Stimulated activated CD8-positive, alpha-beta memory T cell treated with anti-CD3 and anti-CD28 coated beads, Interleukin-4, amount 100 ng/mL, for 24 hours (primary cell): ENCODE data around the gene SOD3.

Experiments
- DNase-seq: peaks from one replicate; pipeline ENCODE4 v3.0.0-alpha.2; 2020; ENCODE audit warnings: low read depth

SOD3 gene

GRCh38 chr4:24775032-24775605 lies 20.3 kb upstream of the SOD3 start:
- no peak for DNase-seq

DNA sequence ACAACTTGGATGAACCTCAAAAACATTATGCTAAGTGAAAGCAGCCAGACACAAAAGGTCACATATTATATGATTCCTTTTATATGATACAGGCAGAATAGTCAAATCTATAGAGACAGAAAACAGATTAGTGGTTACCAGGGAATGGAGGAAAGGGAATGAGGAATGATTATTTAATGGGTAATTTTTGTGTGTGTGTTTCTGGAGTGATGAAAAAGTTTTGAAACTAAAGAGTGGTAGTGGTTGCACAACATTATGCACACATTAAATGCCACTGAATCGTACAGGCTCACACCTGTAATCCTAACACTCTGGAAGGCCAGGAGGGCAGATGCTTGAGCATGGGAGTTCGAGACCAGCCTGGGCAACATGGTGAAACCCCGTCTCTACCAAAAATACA lies 19.6 kb upstream of the SOD3 start:
- DNase-seq, result no peak

DNA sequence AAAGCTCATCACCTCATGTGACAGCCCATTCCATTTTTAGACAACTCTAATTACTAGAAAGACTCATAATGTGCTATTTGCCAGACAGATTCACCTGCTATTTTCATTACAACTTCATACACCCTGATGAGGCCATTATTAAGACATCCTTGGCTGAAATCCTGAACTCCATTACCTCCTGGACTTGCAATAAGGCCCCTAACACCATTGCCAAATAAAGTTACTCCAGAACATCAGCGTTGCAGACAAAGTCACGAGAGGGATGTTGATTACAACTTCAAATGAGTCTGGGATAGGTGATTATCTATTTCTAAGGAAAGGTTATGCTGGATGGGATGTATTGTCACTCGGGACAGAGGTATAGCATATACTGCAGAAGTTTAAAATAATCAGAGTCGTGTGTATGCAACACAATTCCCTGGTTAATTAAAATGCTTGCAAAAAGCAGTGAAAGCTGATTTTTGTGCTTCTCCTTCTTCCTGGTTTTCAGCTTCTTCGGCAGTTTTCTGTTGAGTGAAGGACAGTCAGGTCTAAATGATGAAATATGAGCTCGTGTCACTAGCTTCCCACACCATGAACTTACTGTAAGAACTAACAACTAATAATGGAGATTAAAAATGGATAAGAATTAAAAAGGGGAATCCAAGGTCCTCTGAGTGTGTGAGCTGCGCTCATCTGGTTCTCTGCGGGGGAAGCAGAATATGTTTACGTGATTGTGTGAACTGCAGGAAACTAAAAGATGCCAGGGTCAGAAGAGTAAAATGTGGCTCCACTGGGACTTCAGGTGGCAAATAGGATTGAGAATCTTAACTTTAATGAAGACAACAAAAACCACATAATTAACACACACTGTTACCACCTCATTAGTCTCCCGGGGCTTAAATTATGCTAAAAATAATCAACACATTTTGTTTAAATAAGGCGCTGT lies 17.6 kb upstream of the SOD3 start:
- DNase-seq, result no peak

- no peak for DNase-seq
Observed at GRCh38 chr4:24778464-24779225, 16.7 kb upstream of the SOD3 start.

GRCh38 chr4:24780936-24781495 lies 14.4 kb upstream of the SOD3 start:
- no peak for DNase-seq

- no peak for DNase-seq
Observed at GRCh38 chr4:24781999-24782745, 13.2 kb upstream of the SOD3 start.

DNA sequence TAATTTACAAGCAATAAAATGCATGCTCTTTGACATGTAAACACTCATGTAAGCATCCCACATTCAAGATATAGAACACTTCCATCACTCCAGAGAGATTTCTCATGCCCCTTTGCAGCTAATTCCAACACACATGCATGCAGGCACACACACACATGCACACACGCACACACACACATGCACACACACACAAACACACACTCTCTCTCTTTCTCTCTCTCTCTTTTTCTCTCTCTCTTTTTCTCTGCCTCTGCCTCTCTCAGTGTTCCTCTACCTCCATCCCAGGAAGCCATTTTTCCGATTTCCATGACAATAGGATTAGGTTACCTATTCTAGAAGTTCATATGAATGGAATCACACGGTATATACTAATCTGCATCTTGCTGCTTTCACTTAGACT lies 11.9 kb upstream of the SOD3 start:
- DNase-seq, result no peak

DNA sequence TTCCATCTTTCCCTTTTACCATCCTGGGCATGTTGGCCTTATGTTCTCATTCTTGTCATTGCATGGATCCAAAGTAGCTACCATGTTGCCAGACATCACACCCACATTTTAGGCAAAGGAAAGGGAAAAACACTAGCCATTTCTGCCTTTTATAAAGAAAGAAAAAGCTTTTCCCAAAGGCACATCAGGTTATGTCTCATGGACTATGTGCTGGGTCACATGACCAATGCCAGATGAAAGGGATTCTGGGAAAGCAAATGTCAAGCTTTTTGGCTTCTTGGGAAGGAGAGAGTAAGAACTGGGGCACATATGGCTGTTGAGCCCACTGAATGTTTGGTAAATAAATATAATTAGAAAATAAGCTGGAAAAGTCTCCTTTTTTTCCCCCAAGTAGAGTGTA lies 4.3 kb upstream of the SOD3 start:
- no peak for DNase-seq

- no peak for DNase-seq
Observed at GRCh38 chr4:24792552-24792951, 2.8 kb upstream of the SOD3 start.

GRCh38 chr4:24793219-24794005 lies 2.0 kb upstream of the SOD3 start:
- no peak for DNase-seq

DNA sequence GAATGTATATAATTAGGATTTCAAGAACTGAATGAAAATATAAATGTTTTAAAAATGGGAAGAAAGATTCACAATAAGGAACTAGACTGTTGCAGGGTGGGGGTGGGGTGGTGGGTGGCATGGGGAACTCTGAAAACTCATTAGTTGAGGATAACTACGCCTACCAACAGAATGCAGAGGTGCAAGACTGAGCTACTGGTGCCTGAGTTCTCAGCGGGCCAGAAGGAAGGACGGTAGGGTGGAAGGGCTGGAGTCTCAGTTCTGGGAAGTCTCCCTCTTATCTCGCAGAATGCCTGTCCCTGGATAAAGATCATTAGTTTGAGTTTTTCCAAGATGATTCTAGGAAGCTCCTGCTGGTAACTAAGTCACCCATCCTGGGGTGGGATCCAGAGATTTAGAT lies 1.3 kb upstream of the SOD3 start:
- no peak for DNase-seq

DNA sequence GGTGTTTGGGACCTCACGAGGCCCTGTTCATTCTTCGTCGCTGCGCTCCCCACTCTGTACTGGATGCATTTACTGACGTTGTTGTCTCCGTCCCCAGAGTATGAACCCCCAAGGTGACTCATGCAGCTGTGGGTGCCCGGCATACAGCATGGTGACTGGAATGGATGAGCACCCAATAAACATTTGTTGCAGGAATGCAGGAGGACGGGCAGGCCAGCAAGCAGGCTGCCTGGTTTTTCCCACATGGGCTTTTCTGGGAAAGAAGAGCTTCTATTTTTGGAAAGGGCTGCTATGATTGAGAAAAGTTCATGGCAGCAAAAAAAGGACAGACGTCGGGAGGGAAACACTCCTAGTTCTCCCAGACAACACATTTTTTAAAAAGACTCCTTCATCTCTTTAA lies 893 bp upstream of the SOD3 start:
- DNase-seq, result no peak

DNA sequence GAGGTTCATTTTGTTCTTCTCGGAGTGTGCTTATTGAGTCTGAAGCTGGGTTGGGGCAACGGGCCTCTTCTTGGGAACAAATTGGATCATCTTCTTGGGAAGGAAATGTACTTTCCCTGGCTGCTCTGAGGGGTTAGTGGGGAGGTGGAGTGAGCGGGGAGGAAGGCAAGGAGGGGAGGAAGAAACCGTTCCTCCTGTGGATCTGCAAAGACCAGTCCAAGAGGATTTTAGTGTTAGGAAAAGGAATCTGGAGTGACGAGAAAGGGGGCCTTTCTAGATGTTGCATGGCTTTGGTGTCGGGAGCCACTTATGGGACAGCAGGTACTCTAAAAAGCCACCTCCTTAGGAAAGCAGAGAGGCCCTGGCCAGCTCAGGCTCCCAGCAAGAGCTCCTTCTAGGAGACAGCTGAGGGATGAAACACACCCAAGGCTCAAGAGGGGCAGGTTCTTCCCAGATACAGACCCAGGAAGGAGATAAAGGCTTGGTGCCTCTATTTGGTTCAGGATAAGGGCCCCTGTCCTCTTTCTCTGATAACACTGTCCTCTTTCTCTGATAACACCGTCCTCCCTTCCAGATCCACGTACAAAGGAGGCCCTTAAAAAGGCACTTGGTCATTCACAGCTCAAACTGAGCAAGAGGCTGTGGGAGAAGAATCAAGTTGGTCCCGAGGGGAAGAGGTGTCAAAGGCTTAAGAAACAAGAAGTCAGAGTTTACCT lies 451 bp downstream of the SOD3 start:
- no peak for DNase-seq

DNA sequence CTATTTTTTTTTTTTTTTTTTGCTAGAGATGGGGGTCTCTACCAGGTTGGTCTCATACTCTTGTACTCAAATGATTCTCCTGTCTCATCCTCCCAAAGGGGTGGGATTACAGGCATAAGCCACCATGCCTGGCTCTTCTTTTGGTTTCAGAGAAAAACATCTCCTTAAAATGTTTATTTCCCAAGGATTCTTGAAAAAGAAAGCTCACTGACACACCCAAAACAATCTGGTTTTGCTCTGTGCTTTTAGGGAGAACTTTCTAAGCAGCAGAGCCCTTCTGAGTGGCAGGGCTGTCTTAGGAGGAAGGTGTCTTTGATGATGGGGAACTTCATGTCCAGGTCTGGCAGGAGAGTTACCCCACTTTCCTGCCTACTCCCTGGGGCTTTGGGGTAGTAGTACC lies 1.2 kb downstream of the SOD3 start:
- DNase-seq, result no peak

DNA sequence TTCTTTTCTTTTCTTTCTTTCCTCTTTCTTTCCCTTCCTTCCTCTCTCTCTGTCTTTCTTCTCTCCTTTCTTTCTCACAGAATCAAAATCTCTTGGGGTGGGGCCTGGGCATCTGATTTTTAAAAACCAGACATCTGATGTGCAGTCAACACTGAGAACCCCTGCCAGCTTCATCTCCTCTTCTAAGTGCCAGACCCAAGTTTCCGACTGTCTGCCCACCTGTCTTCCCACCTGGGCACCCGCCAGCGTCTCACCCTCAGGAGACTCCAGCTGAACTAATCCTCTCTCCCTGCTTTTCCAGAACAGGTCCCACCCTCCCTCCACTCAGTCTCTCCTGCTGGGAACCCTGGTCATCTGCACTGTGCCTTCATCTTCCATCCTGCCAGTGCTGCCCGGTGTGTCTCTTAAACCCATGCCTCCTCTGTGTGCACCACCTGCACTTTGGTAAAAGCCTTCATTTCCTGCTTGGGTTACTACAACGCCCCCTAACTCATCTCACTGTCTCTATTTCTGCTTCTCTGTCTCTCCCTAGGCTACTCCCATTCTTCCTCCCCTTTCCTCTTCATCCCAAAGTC lies 2.8 kb downstream of the SOD3 start:
- no peak for DNase-seq

DNA sequence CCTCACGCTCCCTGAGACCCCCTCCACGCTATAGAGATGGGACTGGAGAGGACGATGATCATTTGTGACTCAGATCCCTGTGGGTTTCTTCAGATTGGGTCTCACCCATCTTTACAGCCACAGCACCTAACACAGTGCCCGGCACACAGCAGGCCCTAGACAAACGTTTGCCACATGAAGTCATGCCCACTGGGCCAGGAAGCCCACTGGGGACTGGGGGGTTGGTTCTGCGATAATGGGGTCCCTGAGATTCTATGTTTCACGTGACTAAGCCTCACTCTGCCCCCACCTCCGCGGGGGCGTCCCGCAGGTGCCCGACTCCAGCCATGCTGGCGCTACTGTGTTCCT lies 3.8 kb downstream of the SOD3 start:
- no peak for DNase-seq

DNA sequence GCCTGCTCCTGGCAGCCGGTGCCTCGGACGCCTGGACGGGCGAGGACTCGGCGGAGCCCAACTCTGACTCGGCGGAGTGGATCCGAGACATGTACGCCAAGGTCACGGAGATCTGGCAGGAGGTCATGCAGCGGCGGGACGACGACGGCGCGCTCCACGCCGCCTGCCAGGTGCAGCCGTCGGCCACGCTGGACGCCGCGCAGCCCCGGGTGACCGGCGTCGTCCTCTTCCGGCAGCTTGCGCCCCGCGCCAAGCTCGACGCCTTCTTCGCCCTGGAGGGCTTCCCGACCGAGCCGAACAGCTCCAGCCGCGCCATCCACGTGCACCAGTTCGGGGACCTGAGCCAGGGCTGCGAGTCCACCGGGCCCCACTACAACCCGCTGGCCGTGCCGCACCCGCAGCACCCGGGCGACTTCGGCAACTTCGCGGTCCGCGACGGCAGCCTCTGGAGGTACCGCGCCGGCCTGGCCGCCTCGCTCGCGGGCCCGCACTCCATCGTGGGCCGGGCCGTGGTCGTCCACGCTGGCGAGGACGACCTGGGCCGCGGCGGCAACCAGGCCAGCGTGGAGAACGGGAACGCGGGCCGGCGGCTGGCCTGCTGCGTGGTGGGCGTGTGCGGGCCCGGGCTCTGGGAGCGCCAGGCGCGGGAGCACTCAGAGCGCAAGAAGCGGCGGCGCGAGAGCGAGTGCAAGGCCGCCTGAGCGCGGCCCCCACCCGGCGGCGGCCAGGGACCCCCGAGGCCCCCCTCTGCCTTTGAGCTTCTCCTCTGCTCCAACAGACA lies 4.4 kb downstream of the SOD3 start:
- DNase-seq, result no peak

DNA sequence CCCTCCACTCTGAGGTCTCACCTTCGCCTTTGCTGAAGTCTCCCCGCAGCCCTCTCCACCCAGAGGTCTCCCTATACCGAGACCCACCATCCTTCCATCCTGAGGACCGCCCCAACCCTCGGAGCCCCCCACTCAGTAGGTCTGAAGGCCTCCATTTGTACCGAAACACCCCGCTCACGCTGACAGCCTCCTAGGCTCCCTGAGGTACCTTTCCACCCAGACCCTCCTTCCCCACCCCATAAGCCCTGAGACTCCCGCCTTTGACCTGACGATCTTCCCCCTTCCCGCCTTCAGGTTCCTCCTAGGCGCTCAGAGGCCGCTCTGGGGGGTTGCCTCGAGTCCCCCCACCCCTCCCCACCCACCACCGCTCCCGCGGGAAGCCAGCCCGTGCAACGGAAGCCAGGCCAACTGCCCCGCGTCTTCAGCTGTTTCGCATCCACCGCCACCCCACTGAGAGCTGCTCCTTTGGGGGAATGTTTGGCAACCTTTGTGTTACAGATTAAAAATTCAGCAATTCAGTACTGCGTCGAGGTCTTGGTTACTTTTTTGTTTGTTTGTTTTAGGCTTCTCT lies 5.0 kb downstream of the SOD3 start:
- DNase-seq, result no peak
